Psoas muscle (tissue), 8 donors: ENCODE measurements around the gene LPP. TPM values are rescaled to one million over a fixed set of nuclear protein-coding genes. Genes with fewer than 3 reads are reported as not detected.

Experiments used
- ATAC-seq, 4 donors: fragments of 200-7000 bp; cut with Tn5 transposase; one replicate each; pipeline ENCODE4 v1.9.1; 2020; ENCODE audit warnings: moderate library complexity in 3 of 4, mild to moderate bottlenecking in 2 of 4
- DNase-seq, 2 donors: peaks; one replicate each; pipeline ENCODE4 v3.0.0-alpha.2; 2020
- H3K27ac ChIP-seq: fragments of 200-600 bp; one replicate; pipeline ENCODE4 v1.8.0; 2022
- H3K27me3 ChIP-seq, 3 donors: fragments of 200-600 bp in 1 of 3; one replicate each; pipeline versions ENCODE4 v1.6.1 to v1.8.0; 2013 to 2022; ENCODE audit warnings: low read length in 2 of 3, mild to moderate bottlenecking in 2 of 3, moderate library complexity in 1 of 3; ENCODE audit not compliant: insufficient read depth in 3 of 3
- H3K36me3 ChIP-seq, 2 donors: fragments of 200-600 bp in 1 of 2; one replicate each; pipeline versions ENCODE4 v1.6.1 to v1.8.0; 2013 to 2022; ENCODE audit warnings: low read depth in 1 of 2, mild to moderate bottlenecking in 1 of 2, moderate library complexity in 1 of 2; ENCODE audit not compliant: insufficient read depth in 1 of 2
- H3K4me1 ChIP-seq: fragments of 200-600 bp; one replicate; pipeline ENCODE4 v1.8.0; 2022
- H3K4me3 ChIP-seq: fragments of 200-600 bp; one replicate; pipeline ENCODE4 v1.8.0; 2022; ENCODE audit warnings: mild to moderate bottlenecking
- H3K9me3 ChIP-seq: fragments of 200-600 bp; one replicate; pipeline ENCODE4 v1.8.0; 2022
- CTCF ChIP-seq: fragments of 200-600 bp; IDR thresholded peaks from one replicate; pipeline ENCODE4 v1.8.0; 2022; ENCODE audit warnings: antibody characterized with exemption
- WGBS, 3 donors: extraction: QIAGEN DNeasy Blood & Tissue Kit; methylation state at CpG; one replicate each; pipeline versions ENCODE4 v1.1.6 to v1.1.7; 2013; 5-methylcytosine and 5-hydroxymethylcytosine counted together
- intact Hi-C, 2 donors: fragments of 100-400 bp; cut with DNase I; formaldehyde crosslinking; loops; one replicate each; pipeline versions ENCODE4 v1.11.0 to v1.14.2; 2022
- polyA plus RNA-seq, 3 donors: library from polyadenylated mRNA; stranded (reverse); fragments of 200-250 nt; gene quantifications; one replicate each; pipeline ENCODE4 v1.2.3, GENCODE V29; 2013
- total RNA-seq, 4 donors: library from RNA; stranded (reverse); fragmentation: NEBNext Ultra II Directional in 2 of 4; extraction: Animal tissue kit (Norgen Biotek cat#: 25700) in 2 of 4; gene quantifications; one replicate each; pipeline versions ENCODE4 v1.2.1 to v1.2.4, GENCODE V29; 2021 to 2023
- donor health status: healthy with polysubstance abuse.
- donor health status: DM: no; HTN: no; CAD: no; lungs with moderate emphysema.
- donor health status: Bipolar disorder and iron deficiency.
- donor health status: healthy.
- donor health status: DM: yes; HTN: yes; CAD: no.
- donor health status: DM: no; HTN: no; CAD: no.
- donor health status: DM: no; HTN: no; CAD: no.
- donor health status: DM: yes; HTN: yes; CAD: no.

LPP gene
- total and polyA plus RNA-seq, 7 donors, result 2.6 to 80.3 (median 42.8) TPM

GRCh38 chr3:188350961-188351360 lies 197.0 kb downstream of the LPP start:
- H3K4me1 ChIP-seq, result peaks cover 35% of the 10 kb centered on the region
- H3K27ac ChIP-seq, result peak overlapping the region; percentile 86
- H3K4me3 ChIP-seq, result no peak overlapping the region
- TF ChIP-seq CTCF, result no peak
- ATAC-seq, result no peak
- no peaks in the 10 kb centered on the region for H3K9me3 ChIP-seq
- WGBS, 3 donors, result 94 to 97% (median 94%) methylated on average over 2 of the region's 2 CpGs
- H3K36me3 ChIP-seq, result no peaks in the 10 kb centered on the region
- no peak for DNase-seq
- no peaks in the 10 kb centered on the region for H3K27me3 ChIP-seq
- intact Hi-C loops, result loop anchor here in 1 of 2 donors (5.0 to 10.0 kb wide), 2 partner anchors 594 to 609 kb away; no protein-coding TSS in a partner anchor

GRCh38 chr3:188351648-188352047 lies 197.7 kb downstream of the LPP start:
- no peak for TF ChIP-seq CTCF
- peak in 3 of 4 donors; percentile 5 to 17 (median 16) for ATAC-seq
- intact Hi-C loops, result loop anchor here in 1 of 2 donors (5.0 to 10.0 kb wide), 2 partner anchors 593 to 609 kb away; no protein-coding TSS in a partner anchor
- Histone ChIP-seq H3K27me3 (no peaks in the 10 kb centered on the region), H3K9me3 (no peaks in the 10 kb centered on the region), H3K27ac (peak overlapping the region; percentile 86), H3K4me1 (peaks cover 35% of the 10 kb centered on the region), H3K4me3 (peak overlapping the region; percentile 56), H3K36me3 (no peaks in the 10 kb centered on the region)
- DNase-seq, result no peak
- WGBS, 3 donors, result 43 to 56% (median 49%) methylated on average over 7 of the region's 7 CpGs

GRCh38 chr3:188352196-188352927 lies 198.4 kb downstream of the LPP start:
- peak; percentile 76 to 87 (median 83) for ATAC-seq

GRCh38 chr3:188353426-188353825 lies 199.5 kb downstream of the LPP start:
- ATAC-seq, result no peak
- DNase-seq, result no peak
- Histone ChIP-seq H3K36me3 (no peaks in the 10 kb centered on the region), H3K4me3 (peak overlapping the region; percentile 56), H3K27me3 (no peaks in the 10 kb centered on the region), H3K4me1 (peaks cover 41% of the 10 kb centered on the region), H3K9me3 (no peaks in the 10 kb centered on the region), H3K27ac (peak overlapping the region; percentile 86)
- WGBS, 3 donors, result 50 to 79% (median 74%) methylated on average over 1 of the region's 1 CpG
- TF ChIP-seq CTCF, result no peak
- intact Hi-C loops, result loop anchor here in 1 of 2 donors (5.0 to 10.0 kb wide), 2 partner anchors 591 to 611 kb away; no protein-coding TSS in a partner anchor

More at GRCh38 chr3:188352196-188352927, 198.4 kb downstream of the LPP start:
- intact Hi-C loops, result loop anchor here in 1 of 2 donors (5.0 to 10.0 kb wide), 2 partner anchors 592 to 610 kb away; no protein-coding TSS in a partner anchor
- DNase-seq, result peak in 1 of 2 donors; percentile 60
- H3K36me3 ChIP-seq, result no peaks in the 10 kb centered on the region
- no peak for TF ChIP-seq CTCF
- 34 to 59% (median 44%) methylated on average over 18 of the region's 18 CpGs for WGBS, 3 donors
- no peaks in the 10 kb centered on the region for H3K27me3 ChIP-seq
- H3K4me3 ChIP-seq, result peak overlapping the region; percentile 56
- H3K27ac ChIP-seq, result peak overlapping the region; percentile 86
- H3K9me3 ChIP-seq, result no peaks in the 10 kb centered on the region
- H3K4me1 ChIP-seq, result peaks cover 40% of the 10 kb centered on the region
